Measurements from ENCODE around the gene BCOR. TPM values are rescaled to one million over a fixed set of nuclear protein-coding genes. Genes with fewer than 3 reads are reported as not detected.

BCOR gene
- total and polyA plus RNA-seq, 2 of the 8 experiments (the other 6 are each of a cell fraction or from before 2014, with no cell fraction given), result 25.0 to 50.8 TPM

DNA sequence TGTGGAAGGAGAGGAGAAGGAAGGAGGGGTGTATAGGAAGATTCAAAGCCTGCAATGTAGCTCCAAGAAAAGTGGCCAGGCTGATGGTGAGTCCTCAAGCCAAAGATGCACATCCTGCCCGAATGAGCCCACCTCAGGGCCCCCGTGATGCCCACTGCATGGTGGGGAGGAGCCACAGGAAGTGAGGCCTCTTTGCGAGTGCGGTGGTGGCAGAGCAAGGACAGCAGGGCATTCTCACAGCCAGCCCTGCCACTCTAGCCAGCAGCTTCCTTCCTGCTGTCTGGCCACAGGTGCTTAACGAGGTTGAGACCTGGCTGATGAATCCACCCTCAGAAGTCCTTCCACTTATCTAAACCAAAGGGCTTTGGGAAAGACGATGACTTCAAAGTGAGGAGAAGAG is 55.8 kb downstream of the BCOR start (continued):
- TF ChIP-seq, protein P1, sequence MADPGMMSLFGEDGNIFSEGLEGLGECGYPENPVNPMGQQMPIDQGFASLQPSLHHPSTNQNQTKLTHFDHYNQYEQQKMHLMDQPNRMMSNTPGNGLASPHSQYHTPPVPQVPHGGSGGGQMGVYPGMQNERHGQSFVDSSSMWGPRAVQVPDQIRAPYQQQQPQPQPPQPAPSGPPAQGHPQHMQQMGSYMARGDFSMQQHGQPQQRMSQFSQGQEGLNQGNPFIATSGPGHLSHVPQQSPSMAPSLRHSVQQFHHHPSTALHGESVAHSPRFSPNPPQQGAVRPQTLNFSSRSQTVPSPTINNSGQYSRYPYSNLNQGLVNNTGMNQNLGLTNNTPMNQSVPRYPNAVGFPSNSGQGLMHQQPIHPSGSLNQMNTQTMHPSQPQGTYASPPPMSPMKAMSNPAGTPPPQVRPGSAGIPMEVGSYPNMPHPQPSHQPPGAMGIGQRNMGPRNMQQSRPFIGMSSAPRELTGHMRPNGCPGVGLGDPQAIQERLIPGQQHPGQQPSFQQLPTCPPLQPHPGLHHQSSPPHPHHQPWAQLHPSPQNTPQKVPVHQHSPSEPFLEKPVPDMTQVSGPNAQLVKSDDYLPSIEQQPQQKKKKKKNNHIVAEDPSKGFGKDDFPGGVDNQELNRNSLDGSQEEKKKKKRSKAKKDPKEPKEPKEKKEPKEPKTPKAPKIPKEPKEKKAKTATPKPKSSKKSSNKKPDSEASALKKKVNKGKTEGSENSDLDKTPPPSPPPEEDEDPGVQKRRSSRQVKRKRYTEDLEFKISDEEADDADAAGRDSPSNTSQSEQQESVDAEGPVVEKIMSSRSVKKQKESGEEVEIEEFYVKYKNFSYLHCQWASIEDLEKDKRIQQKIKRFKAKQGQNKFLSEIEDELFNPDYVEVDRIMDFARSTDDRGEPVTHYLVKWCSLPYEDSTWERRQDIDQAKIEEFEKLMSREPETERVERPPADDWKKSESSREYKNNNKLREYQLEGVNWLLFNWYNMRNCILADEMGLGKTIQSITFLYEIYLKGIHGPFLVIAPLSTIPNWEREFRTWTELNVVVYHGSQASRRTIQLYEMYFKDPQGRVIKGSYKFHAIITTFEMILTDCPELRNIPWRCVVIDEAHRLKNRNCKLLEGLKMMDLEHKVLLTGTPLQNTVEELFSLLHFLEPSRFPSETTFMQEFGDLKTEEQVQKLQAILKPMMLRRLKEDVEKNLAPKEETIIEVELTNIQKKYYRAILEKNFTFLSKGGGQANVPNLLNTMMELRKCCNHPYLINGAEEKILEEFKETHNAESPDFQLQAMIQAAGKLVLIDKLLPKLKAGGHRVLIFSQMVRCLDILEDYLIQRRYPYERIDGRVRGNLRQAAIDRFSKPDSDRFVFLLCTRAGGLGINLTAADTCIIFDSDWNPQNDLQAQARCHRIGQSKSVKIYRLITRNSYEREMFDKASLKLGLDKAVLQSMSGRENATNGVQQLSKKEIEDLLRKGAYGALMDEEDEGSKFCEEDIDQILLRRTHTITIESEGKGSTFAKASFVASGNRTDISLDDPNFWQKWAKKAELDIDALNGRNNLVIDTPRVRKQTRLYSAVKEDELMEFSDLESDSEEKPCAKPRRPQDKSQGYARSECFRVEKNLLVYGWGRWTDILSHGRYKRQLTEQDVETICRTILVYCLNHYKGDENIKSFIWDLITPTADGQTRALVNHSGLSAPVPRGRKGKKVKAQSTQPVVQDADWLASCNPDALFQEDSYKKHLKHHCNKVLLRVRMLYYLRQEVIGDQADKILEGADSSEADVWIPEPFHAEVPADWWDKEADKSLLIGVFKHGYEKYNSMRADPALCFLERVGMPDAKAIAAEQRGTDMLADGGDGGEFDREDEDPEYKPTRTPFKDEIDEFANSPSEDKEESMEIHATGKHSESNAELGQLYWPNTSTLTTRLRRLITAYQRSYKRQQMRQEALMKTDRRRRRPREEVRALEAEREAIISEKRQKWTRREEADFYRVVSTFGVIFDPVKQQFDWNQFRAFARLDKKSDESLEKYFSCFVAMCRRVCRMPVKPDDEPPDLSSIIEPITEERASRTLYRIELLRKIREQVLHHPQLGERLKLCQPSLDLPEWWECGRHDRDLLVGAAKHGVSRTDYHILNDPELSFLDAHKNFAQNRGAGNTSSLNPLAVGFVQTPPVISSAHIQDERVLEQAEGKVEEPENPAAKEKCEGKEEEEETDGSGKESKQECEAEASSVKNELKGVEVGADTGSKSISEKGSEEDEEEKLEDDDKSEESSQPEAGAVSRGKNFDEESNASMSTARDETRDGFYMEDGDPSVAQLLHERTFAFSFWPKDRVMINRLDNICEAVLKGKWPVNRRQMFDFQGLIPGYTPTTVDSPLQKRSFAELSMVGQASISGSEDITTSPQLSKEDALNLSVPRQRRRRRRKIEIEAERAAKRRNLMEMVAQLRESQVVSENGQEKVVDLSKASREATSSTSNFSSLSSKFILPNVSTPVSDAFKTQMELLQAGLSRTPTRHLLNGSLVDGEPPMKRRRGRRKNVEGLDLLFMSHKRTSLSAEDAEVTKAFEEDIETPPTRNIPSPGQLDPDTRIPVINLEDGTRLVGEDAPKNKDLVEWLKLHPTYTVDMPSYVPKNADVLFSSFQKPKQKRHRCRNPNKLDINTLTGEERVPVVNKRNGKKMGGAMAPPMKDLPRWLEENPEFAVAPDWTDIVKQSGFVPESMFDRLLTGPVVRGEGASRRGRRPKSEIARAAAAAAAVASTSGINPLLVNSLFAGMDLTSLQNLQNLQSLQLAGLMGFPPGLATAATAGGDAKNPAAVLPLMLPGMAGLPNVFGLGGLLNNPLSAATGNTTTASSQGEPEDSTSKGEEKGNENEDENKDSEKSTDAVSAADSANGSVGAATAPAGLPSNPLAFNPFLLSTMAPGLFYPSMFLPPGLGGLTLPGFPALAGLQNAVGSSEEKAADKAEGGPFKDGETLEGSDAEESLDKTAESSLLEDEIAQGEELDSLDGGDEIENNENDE (IDR thresholded peaks at IDR 0.05; ENCODE audit: insufficient replicate concordance, low read length), result no peak
- no peak for TF ChIP-seq KDM4A (IDR thresholded peaks at IDR 0.05; ENCODE audit: low read depth, low read length, severe bottlenecking)
- TF ChIP-seq MAFK (IDR thresholded peaks at IDR 0.05; ENCODE audit: low read depth, low read length), result no peak
- no peak for TF ChIP-seq RXRA (IDR thresholded peaks at IDR 0.05; ENCODE audit: insufficient read depth, low read depth, low read length)
- TF ChIP-seq RAD21 (IDR thresholded peaks at IDR 0.05 in 1 of 2, conservative IDR thresholded peaks at IDR 0.05 in 1 of 2; ENCODE audit: low read depth in 2 of 2, low read length in 2 of 2), result no peak
- no peak for TF ChIP-seq SP1 (IDR thresholded peaks at IDR 0.05; ENCODE audit: low read depth, low read length)
- TF ChIP-seq SIX5 (IDR thresholded peaks at IDR 0.05; ENCODE audit: low read depth, low read length), result no peak
- TF ChIP-seq NRF1 (IDR thresholded peaks at IDR 0.05; ENCODE audit: low read depth, low read length), result no peak

Data from H1 (cell line).